IPS-18a (cell line): ENCODE results near the gene ITSN1.
"Not testable (repeated sequence)": the region's sequence is repeated elsewhere in the genome, so short reads cannot be mapped to it uniquely, and the experiment has no call there.

Source experiments
- H3K27ac ChIP-seq: one replicate; pipeline ENCODE4 v1.5.1; 2013; ENCODE audit warnings: low read length
- H3K27me3 ChIP-seq: one replicate; pipeline ENCODE4 v1.6.1; 2013; ENCODE audit warnings: mild to moderate bottlenecking, low read length; ENCODE audit not compliant: control insufficient read depth, insufficient read depth
- H3K36me3 ChIP-seq: one replicate; pipeline ENCODE4 v1.6.1; 2013; ENCODE audit warnings: low read depth, low read length; ENCODE audit not compliant: control insufficient read depth
- H3K4me1 ChIP-seq: one replicate; pipeline ENCODE4 v1.6.1; 2013; ENCODE audit warnings: low read depth, low read length; ENCODE audit not compliant: control insufficient read depth
- H3K4me3 ChIP-seq: one replicate; pipeline ENCODE4 v1.5.1; 2013; ENCODE audit warnings: low read length
- H3K9ac ChIP-seq: one replicate; pipeline ENCODE4 v1.6.1; 2013; ENCODE audit warnings: mild to moderate bottlenecking, low read length, moderate library complexity
- H3K9me3 ChIP-seq: one replicate; pipeline ENCODE4 v1.6.1; 2013; ENCODE audit warnings: low read depth, low read length; ENCODE audit not compliant: control insufficient read depth

Gene ITSN1

GRCh38 chr21:33780631-33781030 is 138.3 kb downstream of the ITSN1 start:
- Histone ChIP-seq H3K36me3 (peaks cover 36% of the 10 kb centered on the region), H3K9ac (no peak overlapping the region), H3K27ac (no peak overlapping the region), H3K27me3 (no peaks in the 10 kb centered on the region), H3K4me3 (no peak overlapping the region), H3K4me1 (no peaks in the 10 kb centered on the region), H3K9me3 (no peaks in the 10 kb centered on the region)

- no peaks in the 10 kb centered on the region for H3K27me3 ChIP-seq
- H3K9ac ChIP-seq = no peak overlapping the region
- no peak overlapping the region for H3K27ac ChIP-seq
- peaks cover 31% of the 10 kb centered on the region for H3K36me3 ChIP-seq
- no peaks in the 10 kb centered on the region for H3K9me3 ChIP-seq
- no peaks in the 10 kb centered on the region for H3K4me1 ChIP-seq
- H3K4me3 ChIP-seq = no peak overlapping the region
Measured at GRCh38 chr21:33781121-33781520, 138.8 kb downstream of the ITSN1 start.

GRCh38 chr21:33783187-33783979 is 141.1 kb downstream of the ITSN1 start:
- Histone ChIP-seq H3K27ac (no peak overlapping the region), H3K4me1 (no peaks in the 10 kb centered on the region), H3K9ac (no peak overlapping the region), H3K27me3 (no peaks in the 10 kb centered on the region), H3K9me3 (no peaks in the 10 kb centered on the region), H3K36me3 (peaks cover 22% of the 10 kb centered on the region), H3K4me3 (no peak overlapping the region)

- Histone ChIP-seq H3K9me3 (no peaks in the 10 kb centered on the region), H3K4me1 (no peaks in the 10 kb centered on the region), H3K9ac (no peak overlapping the region), H3K4me3 (no peak overlapping the region), H3K36me3 (peaks cover 5% of the 10 kb centered on the region), H3K27me3 (no peaks in the 10 kb centered on the region), H3K27ac (no peak overlapping the region)
Measured at GRCh38 chr21:33787431-33787830, 145.1 kb downstream of the ITSN1 start.

GRCh38 chr21:33788438-33788837 is 146.1 kb downstream of the ITSN1 start:
- H3K27me3 ChIP-seq, H3K9me3 ChIP-seq, H3K9ac ChIP-seq, H3K4me1 ChIP-seq, H3K4me3 ChIP-seq, H3K36me3 ChIP-seq, H3K27ac ChIP-seq: not testable (repeated sequence)

GRCh38 chr21:33789697-33790096 is 147.4 kb downstream of the ITSN1 start:
- Histone ChIP-seq H3K4me3 (no peak overlapping the region), H3K4me1 (peaks cover 14% of the 10 kb centered on the region), H3K27me3 (no peaks in the 10 kb centered on the region), H3K9me3 (no peaks in the 10 kb centered on the region), H3K9ac (no peak overlapping the region), H3K36me3 (no peaks in the 10 kb centered on the region), H3K27ac (no peak overlapping the region)

- Histone ChIP-seq H3K9me3 (no peaks in the 10 kb centered on the region), H3K4me3 (no peak overlapping the region), H3K36me3 (no peaks in the 10 kb centered on the region), H3K9ac (no peak overlapping the region), H3K27ac (no peak overlapping the region), H3K27me3 (no peaks in the 10 kb centered on the region), H3K4me1 (peaks cover 16% of the 10 kb centered on the region)
Measured at GRCh38 chr21:33791073-33791472, 148.8 kb downstream of the ITSN1 start.

- no peak overlapping the region for H3K9ac ChIP-seq
- H3K27me3 ChIP-seq = no peaks in the 10 kb centered on the region
- H3K9me3 ChIP-seq = no peaks in the 10 kb centered on the region
- H3K4me3 ChIP-seq = peak overlapping the region; percentile 31
- H3K4me1 ChIP-seq = peaks cover 16% of the 10 kb centered on the region
- no peak overlapping the region for H3K27ac ChIP-seq
- H3K36me3 ChIP-seq = peaks cover 28% of the 10 kb centered on the region
Measured at GRCh38 chr21:33794596-33794995, 152.3 kb downstream of the ITSN1 start.

- no peaks in the 10 kb centered on the region for H3K27me3 ChIP-seq
- H3K9ac ChIP-seq = no peak overlapping the region
- H3K9me3 ChIP-seq = no peaks in the 10 kb centered on the region
- H3K36me3 ChIP-seq = peaks cover 31% of the 10 kb centered on the region
- H3K27ac ChIP-seq = no peak overlapping the region
- H3K4me3 ChIP-seq = no peak overlapping the region
- peaks cover 25% of the 10 kb centered on the region for H3K4me1 ChIP-seq
Measured at GRCh38 chr21:33797565-33797964, 155.3 kb downstream of the ITSN1 start.

- no peaks in the 10 kb centered on the region for H3K9me3 ChIP-seq
- H3K36me3 ChIP-seq = peaks cover 34% of the 10 kb centered on the region
- no peak overlapping the region for H3K27ac ChIP-seq
- H3K9ac ChIP-seq = no peak overlapping the region
- peaks cover 13% of the 10 kb centered on the region for H3K4me1 ChIP-seq
- H3K27me3 ChIP-seq = no peaks in the 10 kb centered on the region
- H3K4me3 ChIP-seq = no peak overlapping the region
Measured at GRCh38 chr21:33799378-33800090, 157.2 kb downstream of the ITSN1 start.

GRCh38 chr21:33800753-33801423 is 158.6 kb downstream of the ITSN1 start:
- Histone ChIP-seq H3K27me3 (no peaks in the 10 kb centered on the region), H3K4me3 (no peak overlapping the region), H3K36me3 (peaks cover 34% of the 10 kb centered on the region), H3K9me3 (no peaks in the 10 kb centered on the region), H3K9ac (no peak overlapping the region), H3K27ac (no peak overlapping the region), H3K4me1 (peaks cover 9% of the 10 kb centered on the region)
